ENCODE results near the gene AK5.

The AK5 gene

GRCh38 chr1:77385551-77385950, 103.7 kb downstream of the AK5 start:
- no peak for TF ChIP-seq BACH2 (CRISPR knock-in tag; IDR thresholded peaks at IDR 0.05; ENCODE audit: borderline replicate concordance)
- no peak for TF ChIP-seq ARNTL (CRISPR knock-in tag; IDR thresholded peaks at IDR 0.05; ENCODE audit: borderline replicate concordance, low read depth)
- no peak for TF ChIP-seq GLIS3 (CRISPR knock-in tag; IDR thresholded peaks at IDR 0.05)
- no peak for TF ChIP-seq ZNF8 (CRISPR knock-in tag; IDR thresholded peaks at IDR 0.05)
- no peak for TF ChIP-seq OSR1 (CRISPR knock-in tag; IDR thresholded peaks at IDR 0.05)
- TF ChIP-seq PATZ1 (CRISPR knock-in tag; IDR thresholded peaks at IDR 0.05; ENCODE audit: borderline replicate concordance), result no peak
- TF ChIP-seq, protein P1, sequence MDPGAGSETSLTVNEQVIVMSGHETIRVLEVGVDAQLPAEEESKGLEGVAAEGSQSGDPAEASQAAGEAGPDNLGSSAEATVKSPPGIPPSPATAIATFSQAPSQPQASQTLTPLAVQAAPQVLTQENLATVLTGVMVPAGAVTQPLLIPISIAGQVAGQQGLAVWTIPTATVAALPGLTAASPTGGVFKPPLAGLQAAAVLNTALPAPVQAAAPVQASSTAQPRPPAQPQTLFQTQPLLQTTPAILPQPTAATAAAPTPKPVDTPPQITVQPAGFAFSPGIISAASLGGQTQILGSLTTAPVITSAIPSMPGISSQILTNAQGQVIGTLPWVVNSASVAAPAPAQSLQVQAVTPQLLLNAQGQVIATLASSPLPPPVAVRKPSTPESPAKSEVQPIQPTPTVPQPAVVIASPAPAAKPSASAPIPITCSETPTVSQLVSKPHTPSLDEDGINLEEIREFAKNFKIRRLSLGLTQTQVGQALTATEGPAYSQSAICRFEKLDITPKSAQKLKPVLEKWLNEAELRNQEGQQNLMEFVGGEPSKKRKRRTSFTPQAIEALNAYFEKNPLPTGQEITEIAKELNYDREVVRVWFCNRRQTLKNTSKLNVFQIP (CRISPR knock-in tag; IDR thresholded peaks at IDR 0.05; ENCODE audit: borderline replicate concordance, low read depth), result no peak
- no peak for TF ChIP-seq ZC3H10 (CRISPR knock-in tag; IDR thresholded peaks at IDR 0.05)
- ATAC-seq, result peak; percentile 45; the same call in 1 of the 3 replicates

DNA sequence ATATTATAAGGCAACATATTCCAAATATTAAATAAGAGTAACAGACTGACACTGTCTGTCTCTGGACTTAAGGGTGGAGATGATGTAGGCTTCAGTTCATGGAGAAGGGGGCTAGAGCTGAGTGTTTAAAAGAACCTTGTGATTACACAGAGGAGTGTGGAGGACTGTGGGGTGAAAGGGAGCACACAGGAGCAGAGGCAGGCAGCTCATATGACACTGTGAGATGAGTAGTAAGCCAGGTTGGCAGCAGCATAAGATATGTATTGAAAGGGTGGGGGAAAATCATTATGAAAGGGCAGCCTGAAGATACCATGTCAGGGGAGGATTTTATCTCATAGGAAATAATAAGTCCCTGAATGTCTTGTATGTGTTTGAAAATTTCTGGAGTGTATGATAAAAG, 104.5 kb downstream of the AK5 start:
- peak; percentile 62 for ATAC-seq
- TF ChIP-seq PATZ1 (CRISPR knock-in tag; IDR thresholded peaks at IDR 0.05; ENCODE audit: borderline replicate concordance) (no peak), SNAI2 (CRISPR knock-in tag; IDR thresholded peaks at IDR 0.05) (no peak), TOX (CRISPR knock-in tag; IDR thresholded peaks at IDR 0.05; ENCODE audit: borderline replicate concordance) (no peak), GLIS3 (CRISPR knock-in tag; IDR thresholded peaks at IDR 0.05) (no peak), BACH2 (CRISPR knock-in tag; IDR thresholded peaks at IDR 0.05; ENCODE audit: borderline replicate concordance) (no peak), CREB5 (CRISPR knock-in tag; IDR thresholded peaks at IDR 0.05; ENCODE audit: low read depth) (no peak), ISL1 (CRISPR knock-in tag; IDR thresholded peaks at IDR 0.05) (no peak), ZC3H10 (CRISPR knock-in tag; IDR thresholded peaks at IDR 0.05) (no peak), ZNF565 (CRISPR knock-in tag; conservative IDR thresholded peaks at IDR 0.05; ENCODE audit: low read depth) (no peak), TCF4 (CRISPR knock-in tag; IDR thresholded peaks at IDR 0.05; ENCODE audit: borderline replicate concordance) (no peak), CSDC2 (CRISPR knock-in tag; IDR thresholded peaks at IDR 0.05) (no peak), ESRRG (CRISPR knock-in tag; IDR thresholded peaks at IDR 0.05) (no peak), OSR1 (CRISPR knock-in tag; IDR thresholded peaks at IDR 0.05) (no peak), ZNF70 (CRISPR knock-in tag; IDR thresholded peaks at IDR 0.05) (no peak)
- TF ChIP-seq, protein P1 (CRISPR knock-in tag; IDR thresholded peaks at IDR 0.05; ENCODE audit: borderline replicate concordance, low read depth), result no peak
- TF ChIP-seq, protein P2, sequence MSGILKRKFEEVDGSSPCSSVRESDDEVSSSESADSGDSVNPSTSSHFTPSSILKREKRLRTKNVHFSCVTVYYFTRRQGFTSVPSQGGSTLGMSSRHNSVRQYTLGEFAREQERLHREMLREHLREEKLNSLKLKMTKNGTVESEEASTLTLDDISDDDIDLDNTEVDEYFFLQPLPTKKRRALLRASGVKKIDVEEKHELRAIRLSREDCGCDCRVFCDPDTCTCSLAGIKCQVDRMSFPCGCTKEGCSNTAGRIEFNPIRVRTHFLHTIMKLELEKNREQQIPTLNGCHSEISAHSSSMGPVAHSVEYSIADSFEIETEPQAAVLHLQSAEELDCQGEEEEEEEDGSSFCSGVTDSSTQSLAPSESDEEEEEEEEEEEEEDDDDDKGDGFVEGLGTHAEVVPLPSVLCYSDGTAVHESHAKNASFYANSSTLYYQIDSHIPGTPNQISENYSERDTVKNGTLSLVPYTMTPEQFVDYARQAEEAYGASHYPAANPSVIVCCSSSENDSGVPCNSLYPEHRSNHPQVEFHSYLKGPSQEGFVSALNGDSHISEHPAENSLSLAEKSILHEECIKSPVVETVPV (CRISPR knock-in tag; IDR thresholded peaks at IDR 0.05), result no peak

DNA sequence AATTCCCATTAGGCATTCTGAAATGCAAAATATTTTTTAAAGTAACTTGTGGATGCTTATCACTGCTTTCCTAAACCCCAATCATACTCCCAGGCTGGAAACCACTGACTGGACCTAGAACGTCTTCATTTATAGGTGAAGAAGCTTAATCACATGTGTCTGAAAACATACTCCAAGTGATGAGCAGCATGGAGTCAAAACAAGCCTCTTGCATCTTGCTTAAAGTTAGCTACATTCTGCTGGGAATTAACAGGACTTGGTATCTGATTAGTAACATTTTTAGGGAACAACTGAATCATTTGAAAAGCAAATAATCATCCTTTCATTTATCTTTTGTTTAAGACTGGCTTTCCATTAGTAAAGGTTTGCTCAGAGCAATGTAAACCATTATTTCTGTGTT, 105.7 kb downstream of the AK5 start:
- no peak for ATAC-seq

More for the DNA sequence above, 105.7 kb downstream of the AK5 start:
- TF ChIP-seq TCF4 (CRISPR knock-in tag; IDR thresholded peaks at IDR 0.05; ENCODE audit: borderline replicate concordance), result no peak
- TF ChIP-seq ZNF565 (CRISPR knock-in tag; conservative IDR thresholded peaks at IDR 0.05; ENCODE audit: low read depth), result no peak
- no peak for TF ChIP-seq CREB5 (CRISPR knock-in tag; IDR thresholded peaks at IDR 0.05; ENCODE audit: low read depth)
- no peak for TF ChIP-seq BACH2 (CRISPR knock-in tag; IDR thresholded peaks at IDR 0.05; ENCODE audit: borderline replicate concordance)
- no peak for TF ChIP-seq ZFP30 (CRISPR knock-in tag; IDR thresholded peaks at IDR 0.05)
- no peak for TF ChIP-seq PATZ1 (CRISPR knock-in tag; IDR thresholded peaks at IDR 0.05; ENCODE audit: borderline replicate concordance)

Measured in SK-N-SH treated with all-trans-retinoic acid at 6 μM for 48 hours (cell line).